PFSK-1 (cell line): ENCODE results near the gene NPW.

Source experiments
- POLR2AphosphoS5 ChIP-seq: IDR thresholded peaks from 2 replicates; pipeline ENCODE4 v1.6.1; 2012; ENCODE audit warnings: low read depth, mild to moderate bottlenecking, control low read depth, low read length, moderate library complexity
- REST ChIP-seq, 2 experiments: IDR thresholded peaks; 2 replicates each; pipeline versions ENCODE4 v1.6.1 to v1.8.0; 2011 to 2012; ENCODE audit warnings: low read depth in 2 of 2, low read length in 2 of 2, control low read depth in 1 of 2, inconsistent platforms in 1 of 2, mild to moderate bottlenecking in 1 of 2, moderate library complexity in 1 of 2; ENCODE audit not compliant: insufficient read depth in 1 of 2
- SIN3A ChIP-seq: IDR thresholded peaks from 2 replicates; pipeline ENCODE4 v1.6.1; 2012; ENCODE audit warnings: mild to moderate bottlenecking, low read length, moderate library complexity, borderline replicate concordance; ENCODE audit not compliant: insufficient read depth
- TAF1 ChIP-seq: IDR thresholded peaks from 2 replicates; pipeline ENCODE4 v1.6.1; 2012; ENCODE audit warnings: low read length, control low read depth, borderline replicate concordance; ENCODE audit not compliant: insufficient read depth

GRCh38 chr16:2008631-2009163 lies 10.9 kb upstream of the NPW start:
- TF ChIP-seq POLR2AphosphoS5 (no peak), REST (IDR thresholded peaks at IDR 0.05; ENCODE audit: insufficient read depth in 1 of 2, low read depth in 2 of 2, low read length in 2 of 2) (no peak), TAF1 (no peak), SIN3A (0 out of 2 replicates have a peak, but pooled peaks have one; percentile 6)
